NB4 (cell line): ENCODE measurements around the gene ROR2.

Experiments used
- DNase-seq: peaks from one replicate; pipeline ENCODE4 v3.0.0; 2010; ENCODE audit warnings: low read depth
- H3K4me3 ChIP-seq: one replicate; pipeline ENCODE4 v1.5.1; 2011; ENCODE audit warnings: mild to moderate bottlenecking, low read depth, low read length, moderate library complexity
- MYC ChIP-seq: IDR thresholded peaks from 2 replicates; pipeline ENCODE4 v1.6.1; 2011; ENCODE audit warnings: low read depth, low read length
- POLR2A ChIP-seq: IDR thresholded peaks from 2 replicates; pipeline ENCODE4 v1.6.1; 2011; ENCODE audit warnings: mild to moderate bottlenecking; ENCODE audit not compliant: insufficient read length; ENCODE audit errors: extremely low read depth
- TF ChIP-seq, protein P1 (sequence below): IDR thresholded peaks from one replicate; pipeline ENCODE4 v1.5.1; 2012; ENCODE audit warnings: low read depth, low read length
- TF ChIP-seq, protein P2 (sequence below): IDR thresholded peaks from 2 replicates; pipeline ENCODE4 v1.6.1; 2011; ENCODE audit warnings: low read depth, low read length

The ROR2 gene

DNA sequence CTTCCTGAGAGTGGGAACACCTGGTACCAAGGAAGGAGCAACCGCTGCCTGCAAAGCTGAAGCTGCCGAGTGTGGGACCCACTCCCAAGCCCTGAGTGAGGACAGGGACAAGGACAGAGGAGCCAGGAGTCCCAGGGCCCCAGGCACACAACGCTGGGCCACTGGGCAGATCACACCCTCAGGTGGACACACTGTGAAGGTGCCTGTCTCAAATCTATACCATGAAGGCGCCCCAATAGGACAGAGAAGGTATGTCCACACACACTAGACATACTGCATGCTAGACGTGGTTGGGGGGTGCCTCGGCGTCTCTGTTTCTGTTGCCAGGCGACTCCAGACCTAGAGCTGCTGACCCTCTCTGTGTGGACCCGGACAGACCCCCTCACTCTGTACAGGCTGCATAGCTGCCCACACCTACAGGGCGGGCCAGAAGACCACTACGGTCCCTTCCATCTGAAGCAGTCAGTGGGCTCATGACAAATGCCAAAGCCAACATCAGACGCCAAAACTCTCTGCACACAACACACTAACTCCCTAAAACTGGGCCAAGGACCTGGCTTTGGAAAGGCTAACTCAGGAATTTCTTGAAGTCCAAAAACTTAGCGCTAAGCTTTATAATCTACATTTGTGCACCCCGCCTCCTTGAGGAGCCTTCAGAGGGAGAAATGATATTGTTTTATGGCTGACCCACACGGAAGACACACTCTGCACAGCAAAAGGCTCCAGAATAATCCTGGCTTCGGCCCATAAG is 60.7 kb downstream of the ROR2 start:
- no peak for DNase-seq
- H3K4me3 ChIP-seq, result no peak overlapping the region
- TF ChIP-seq MYC (no peak), POLR2A (no peak)
- TF ChIP-seq, protein P1, sequence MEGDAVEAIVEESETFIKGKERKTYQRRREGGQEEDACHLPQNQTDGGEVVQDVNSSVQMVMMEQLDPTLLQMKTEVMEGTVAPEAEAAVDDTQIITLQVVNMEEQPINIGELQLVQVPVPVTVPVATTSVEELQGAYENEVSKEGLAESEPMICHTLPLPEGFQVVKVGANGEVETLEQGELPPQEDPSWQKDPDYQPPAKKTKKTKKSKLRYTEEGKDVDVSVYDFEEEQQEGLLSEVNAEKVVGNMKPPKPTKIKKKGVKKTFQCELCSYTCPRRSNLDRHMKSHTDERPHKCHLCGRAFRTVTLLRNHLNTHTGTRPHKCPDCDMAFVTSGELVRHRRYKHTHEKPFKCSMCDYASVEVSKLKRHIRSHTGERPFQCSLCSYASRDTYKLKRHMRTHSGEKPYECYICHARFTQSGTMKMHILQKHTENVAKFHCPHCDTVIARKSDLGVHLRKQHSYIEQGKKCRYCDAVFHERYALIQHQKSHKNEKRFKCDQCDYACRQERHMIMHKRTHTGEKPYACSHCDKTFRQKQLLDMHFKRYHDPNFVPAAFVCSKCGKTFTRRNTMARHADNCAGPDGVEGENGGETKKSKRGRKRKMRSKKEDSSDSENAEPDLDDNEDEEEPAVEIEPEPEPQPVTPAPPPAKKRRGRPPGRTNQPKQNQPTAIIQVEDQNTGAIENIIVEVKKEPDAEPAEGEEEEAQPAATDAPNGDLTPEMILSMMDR, result no peak
- TF ChIP-seq, protein P2, sequence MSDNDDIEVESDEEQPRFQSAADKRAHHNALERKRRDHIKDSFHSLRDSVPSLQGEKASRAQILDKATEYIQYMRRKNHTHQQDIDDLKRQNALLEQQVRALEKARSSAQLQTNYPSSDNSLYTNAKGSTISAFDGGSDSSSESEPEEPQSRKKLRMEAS, result no peak

DNA sequence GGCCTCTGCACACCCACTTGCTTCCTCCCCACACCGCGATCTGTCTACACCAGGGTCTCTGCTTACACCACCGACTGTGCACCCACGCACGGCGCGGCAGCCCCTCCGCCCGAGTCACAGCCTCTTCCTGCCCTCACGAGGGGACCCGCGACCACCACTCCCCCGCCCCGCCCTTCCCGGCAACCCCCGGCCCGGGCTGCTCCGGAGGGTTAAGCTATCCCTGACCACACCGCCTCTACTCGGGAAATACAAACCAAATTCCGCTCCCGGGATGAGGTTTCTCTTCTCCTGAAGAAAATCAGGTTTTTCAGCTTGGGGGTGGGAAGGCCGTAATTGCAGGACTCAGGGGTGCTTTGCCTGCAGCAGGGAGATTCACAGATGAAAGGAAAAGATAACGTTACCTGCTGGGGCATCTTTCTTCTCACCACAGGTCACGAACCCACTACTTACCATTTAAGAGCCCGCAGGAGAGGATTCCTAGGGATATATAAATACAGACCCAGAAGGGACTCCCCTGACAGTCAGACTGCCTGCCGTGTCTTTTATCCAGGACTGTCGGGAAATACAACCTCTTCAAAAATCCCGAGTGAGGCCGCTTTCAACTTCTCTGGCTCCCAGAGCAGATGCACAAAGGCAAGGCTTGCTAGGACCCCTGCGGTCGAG is 63.5 kb downstream of the ROR2 start:
- TF ChIP-seq, protein P1, result no peak
- TF ChIP-seq MYC (no peak), POLR2A (no peak)
- TF ChIP-seq, protein P2, result no peak
- no peak for DNase-seq
- H3K4me3 ChIP-seq, result no peak overlapping the region

- no peak for TF ChIP-seq POLR2A
- TF ChIP-seq, protein P1, result no peak
- TF ChIP-seq, protein P2, result no peak
- no peak for TF ChIP-seq MYC
- no peak overlapping the region for H3K4me3 ChIP-seq
- no peak for DNase-seq
These were observed 64.1 kb downstream of the ROR2 start for GRCh38 chr9:91885746-91886413.

DNA sequence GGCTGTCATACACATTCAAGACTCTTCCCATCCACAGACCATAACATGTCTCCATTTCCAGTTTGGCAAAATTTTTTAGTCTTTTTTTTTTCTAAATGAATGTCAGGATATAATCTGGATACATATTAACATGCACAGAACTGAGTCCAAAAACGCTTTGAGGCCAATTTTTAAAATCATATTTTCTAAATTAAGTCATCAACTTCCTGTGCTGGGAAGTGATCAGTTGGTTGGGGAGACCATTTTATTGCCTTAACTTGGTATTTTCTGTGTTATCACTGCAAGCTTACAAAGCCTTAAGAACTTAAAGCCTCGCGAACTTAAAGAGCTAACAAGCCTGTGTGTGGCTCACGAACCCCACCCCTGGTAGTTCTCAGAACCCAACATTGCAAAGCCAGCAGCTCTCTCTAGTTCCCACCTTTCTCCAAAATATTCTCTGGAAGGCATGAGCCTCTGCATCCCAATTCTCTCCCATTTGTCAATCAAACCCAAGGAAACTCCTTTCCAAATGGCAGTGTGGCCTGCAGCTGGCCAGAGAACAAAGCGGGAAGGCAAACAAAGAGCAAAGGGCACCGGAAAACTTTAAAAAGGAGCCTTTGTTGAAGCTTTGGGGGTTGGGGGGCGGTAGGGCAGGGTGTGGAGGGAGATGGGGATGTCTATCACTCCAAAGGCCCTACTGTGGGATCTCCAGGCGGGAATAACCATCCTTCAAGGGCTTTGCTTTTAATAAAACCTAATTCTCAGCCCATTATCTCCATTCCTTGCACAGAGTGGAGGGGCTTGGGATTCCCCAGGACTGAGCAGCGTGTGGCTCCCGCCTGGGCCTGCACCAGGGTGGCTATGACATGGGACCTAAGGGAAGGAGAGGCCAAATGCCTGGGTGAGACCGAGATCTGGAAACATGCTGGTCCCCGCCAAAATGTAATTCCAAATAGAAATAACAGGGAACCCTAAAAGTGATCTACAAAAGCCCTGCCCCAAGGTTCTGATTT is 65.0 kb downstream of the ROR2 start:
- no peak for DNase-seq
- H3K4me3 ChIP-seq, result no peak overlapping the region
- TF ChIP-seq POLR2A (no peak), MYC (no peak)
- TF ChIP-seq, protein P1, result no peak
- TF ChIP-seq, protein P2, result no peak

DNA sequence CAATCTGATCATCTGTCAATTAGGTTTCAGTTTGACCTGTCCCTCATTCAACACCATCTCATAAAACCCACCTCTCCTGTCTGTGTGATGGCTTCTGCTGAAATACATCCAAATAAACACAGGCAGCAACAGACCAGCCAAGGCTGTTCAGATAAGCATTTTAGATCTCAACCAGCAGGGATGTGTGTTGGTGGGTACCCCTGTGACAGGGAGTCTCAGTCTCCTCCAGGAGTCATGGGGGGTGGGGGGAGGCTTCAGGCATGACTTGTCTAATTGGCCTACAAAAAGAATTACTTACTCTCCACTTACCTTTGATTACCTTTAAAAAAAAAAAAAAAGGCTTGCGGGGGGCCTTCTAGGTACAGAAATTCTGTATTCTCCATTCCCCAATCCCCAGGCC is 65.9 kb downstream of the ROR2 start:
- no peak overlapping the region for H3K4me3 ChIP-seq
- TF ChIP-seq, protein P1, result no peak
- TF ChIP-seq MYC, result no peak
- no peak for TF ChIP-seq POLR2A
- TF ChIP-seq, protein P2, result no peak
- no peak for DNase-seq
